Neural cell (in vitro differentiated cells): Measurements from ENCODE around the gene PROSER1. TPM values are rescaled to one million over a fixed set of nuclear protein-coding genes. Genes with fewer than 3 reads are reported as not detected.
A peak's percentile ranks its signal among the peaks of the same experiment; 100 is the strongest.

ENCODE experiments used
- H2AFZ ChIP-seq: fragments of 200-600, 300-800 bp; sonication (generic), shearing (Covaris generic); 2 replicates; pipeline ENCODE4 v1.6.0; 2014; ENCODE audit warnings: low read depth, mild to moderate bottlenecking, antibody characterized with exemption, low read length, moderate library complexity
- H3F3A ChIP-seq: fragments of 200-600 bp; shearing (Covaris generic); 2 replicates; pipeline ENCODE4 v1.6.1; 2016; ENCODE audit warnings: mild to moderate bottlenecking, moderate library complexity, mixed read lengths, antibody characterized with exemption, low read length; ENCODE audit not compliant: insufficient read depth, poor library complexity, severe bottlenecking
- H3K27ac ChIP-seq: fragments of 200-600, 300-800 bp; sonication (generic), shearing (Covaris generic); 2 replicates; pipeline ENCODE4 v1.5.1; 2014; ENCODE audit warnings: mild to moderate bottlenecking, low read length, moderate library complexity
- H3K27me3 ChIP-seq: fragments of 300-800, 200-600 bp; sonication (generic), shearing (Covaris generic); 2 replicates; pipeline ENCODE4 v1.6.0; 2014; ENCODE audit warnings: mild to moderate bottlenecking, low read depth, low read length, moderate library complexity; ENCODE audit not compliant: insufficient read depth
- H3K36me3 ChIP-seq: fragments of 300-800, 200-600 bp; sonication (generic), shearing (Covaris generic); 2 replicates; pipeline ENCODE4 v1.5.1; 2014; ENCODE audit warnings: mild to moderate bottlenecking, antibody characterized with exemption, low read length, moderate library complexity; ENCODE audit not compliant: insufficient read depth
- H3K4me2 ChIP-seq: fragments of 300-800, 200-600 bp; sonication (generic), shearing (Covaris generic); 2 replicates; pipeline ENCODE4 v1.6.0; 2014; ENCODE audit warnings: mild to moderate bottlenecking, low read length
- H3K4me3 ChIP-seq: fragments of 300-800, 200-600 bp; sonication (generic), shearing (Covaris generic); 2 replicates; pipeline ENCODE4 v1.5.1; 2014; ENCODE audit warnings: mild to moderate bottlenecking, low read length, moderate library complexity
- H3K79me2 ChIP-seq: fragments of 200-600 bp; shearing (Covaris generic); replicated peaks from 2 replicates; pipeline ENCODE4 v1.6.0; 2014; ENCODE audit warnings: mild to moderate bottlenecking, low read length, moderate library complexity; ENCODE audit not compliant: insufficient read depth
- H3K9ac ChIP-seq: fragments of 300-800, 200-600 bp; sonication (generic), shearing (Covaris generic); 2 replicates; pipeline ENCODE4 v1.6.1; 2016; ENCODE audit warnings: mild to moderate bottlenecking, low read length, mixed read lengths
- H3K9me2 ChIP-seq: fragments of 200-600 bp; shearing (Covaris generic); 2 replicates; pipeline ENCODE4 v1.6.1; 2016; ENCODE audit warnings: mild to moderate bottlenecking, low read length, mixed read lengths; ENCODE audit not compliant: insufficient read depth
- H3K9me3 ChIP-seq: fragments of 200-600, 300-800 bp; sonication (generic), shearing (Covaris generic); 2 replicates; pipeline ENCODE4 v1.6.1; 2016; ENCODE audit warnings: mild to moderate bottlenecking, mixed run types, low read length, moderate library complexity, mixed read lengths
- H4K20me1 ChIP-seq: fragments of 200-600 bp; shearing (Covaris generic); 2 replicates; pipeline ENCODE4 v1.6.1; 2016; ENCODE audit warnings: mild to moderate bottlenecking, mixed run types; ENCODE audit not compliant: insufficient read depth
- CTCF ChIP-seq: fragments of 450-650 bp; IDR thresholded peaks from 2 replicates; pipeline ENCODE4 v1.5.1; 2014; ENCODE audit warnings: antibody characterized with exemption, mild to moderate bottlenecking, moderate library complexity; ENCODE audit not compliant: poor library complexity, severe bottlenecking
- EP300 ChIP-seq: fragments of 450-650 bp; conservative IDR thresholded peaks from 2 replicates; pipeline ENCODE4 v1.6.1; 2014; ENCODE audit warnings: antibody characterized with exemption, mild to moderate bottlenecking, moderate library complexity; ENCODE audit not compliant: poor library complexity, severe bottlenecking
- EZH2 ChIP-seq: fragments of 200-600, 300-800 bp; shearing (Covaris generic), sonication (generic); IDR thresholded peaks from 2 replicates; pipeline ENCODE4 v1.6.1; 2014; ENCODE audit warnings: antibody characterized with exemption, low read length, borderline replicate concordance, mild to moderate bottlenecking; ENCODE audit not compliant: insufficient read depth, poor library complexity, severe bottlenecking
- MXI1 ChIP-seq: fragments of 450-650 bp; conservative IDR thresholded peaks from 2 replicates; pipeline ENCODE4 v1.6.1; 2014; ENCODE audit warnings: antibody characterized with exemption, mild to moderate bottlenecking; ENCODE audit not compliant: poor library complexity, severe bottlenecking
- POLR2AphosphoS5 ChIP-seq: IDR thresholded peaks from 2 replicates; pipeline ENCODE4 v1.6.1; 2012
- RAD21 ChIP-seq: fragments of 450-650 bp; conservative IDR thresholded peaks from 2 replicates; pipeline ENCODE4 v1.6.1; 2014; ENCODE audit warnings: antibody characterized with exemption, mild to moderate bottlenecking, moderate library complexity
- REST ChIP-seq: IDR thresholded peaks from 2 replicates; pipeline ENCODE4 v1.6.1; 2012; ENCODE audit warnings: borderline replicate concordance
- SMC3 ChIP-seq: fragments of 450-650 bp; conservative IDR thresholded peaks from 2 replicates; pipeline ENCODE4 v1.6.1; 2014; ENCODE audit warnings: antibody characterized with exemption, mild to moderate bottlenecking, moderate library complexity; ENCODE audit not compliant: poor library complexity
- TAF1 ChIP-seq: IDR thresholded peaks from 2 replicates; pipeline ENCODE4 v1.6.1; 2012; ENCODE audit warnings: low read depth
- polyA plus RNA-seq: library from polyadenylated mRNA; depleted of rRNA; stranded (reverse); fragments of >200 nt; gene quantifications from 2 replicates; pipeline ENCODE4 v1.2.3, GENCODE V29; 2014

Gene PROSER1
- polyA plus RNA-seq, 1 donor from 2014 or later: 28.2 TPM

GRCh38 chr13:39044536-39044935, 6.6 kb upstream of the PROSER1 start:
- H3K9me2 ChIP-seq: no peaks in the 10 kb centered on the region
- no peak overlapping the region for H3K9ac ChIP-seq
- no peaks in the 10 kb centered on the region for H3K79me2 ChIP-seq
- no peaks in the 10 kb centered on the region for H3K27me3 ChIP-seq
- H3F3A ChIP-seq: no peaks in the 10 kb centered on the region
- H4K20me1 ChIP-seq: no peaks in the 10 kb centered on the region
- no peak overlapping the region for H3K4me2 ChIP-seq
- H2AFZ ChIP-seq: no peak overlapping the region
- TF ChIP-seq POLR2AphosphoS5: no peak
- no peak for TF ChIP-seq SMC3
- TF ChIP-seq RAD21: no peak
- TF ChIP-seq CTCF: no peak
- TF ChIP-seq EP300: no peak
- no peak for TF ChIP-seq MXI1
- TF ChIP-seq TAF1: no peak
- H3K27ac ChIP-seq: no peak overlapping the region
- H3K4me3 ChIP-seq: no peak overlapping the region
- H3K36me3 ChIP-seq: no peaks in the 10 kb centered on the region
- no peaks in the 10 kb centered on the region for H3K9me3 ChIP-seq

GRCh38 chr13:39040206-39040605, 2.3 kb upstream of the PROSER1 start:
- Histone ChIP-seq H3K79me2 (peaks cover 32% of the 10 kb centered on the region), H3K9me3 (no peaks in the 10 kb centered on the region), H3K4me2 (peak overlapping the region; percentile 8), H3K9ac (no peak overlapping the region), H3K4me3 (peak overlapping the region; percentile 73), H3K36me3 (no peaks in the 10 kb centered on the region), H3K27me3 (no peaks in the 10 kb centered on the region), H3F3A (no peaks in the 10 kb centered on the region), H3K27ac (no peak overlapping the region), H3K9me2 (no peaks in the 10 kb centered on the region), H2AFZ (no peak overlapping the region), H4K20me1 (no peaks in the 10 kb centered on the region)
- no peak for TF ChIP-seq TAF1
- no peak for TF ChIP-seq MXI1
- no peak for TF ChIP-seq RAD21

GRCh38 chr13:39039041-39039440, 1.2 kb upstream of the PROSER1 start:
- Histone ChIP-seq H3K4me2 (peak overlapping the region; percentile 70), H3K9me3 (no peaks in the 10 kb centered on the region), H3K9ac (peak overlapping the region; percentile 81), H3K27ac (no peak overlapping the region), H3F3A (no peaks in the 10 kb centered on the region), H3K36me3 (no peaks in the 10 kb centered on the region), H3K4me3 (peak overlapping the region; percentile 73), H3K79me2 (peaks cover 44% of the 10 kb centered on the region), H4K20me1 (no peaks in the 10 kb centered on the region), H2AFZ (no peak overlapping the region), H3K27me3 (no peaks in the 10 kb centered on the region), H3K9me2 (no peaks in the 10 kb centered on the region)
- TF ChIP-seq EP300: no peak

- Histone ChIP-seq H3K9ac (peak overlapping the region; percentile 81), H4K20me1 (no peaks in the 10 kb centered on the region)
Measured at GRCh38 chr13:39038569-39039030, 711 bp upstream of the PROSER1 start.

More at GRCh38 chr13:39038569-39039030, 711 bp upstream of the PROSER1 start:
- Histone ChIP-seq H3K79me2 (peaks cover 48% of the 10 kb centered on the region), H3K9me2 (no peaks in the 10 kb centered on the region), H3K27ac (peak overlapping the region; percentile 87), H3K4me3 (peak overlapping the region; percentile 73), H3K36me3 (no peaks in the 10 kb centered on the region), H3K27me3 (no peaks in the 10 kb centered on the region), H3F3A (no peaks in the 10 kb centered on the region), H3K9me3 (no peaks in the 10 kb centered on the region), H3K4me2 (peak overlapping the region; percentile 70), H2AFZ (peak overlapping the region; percentile 96)
- no peak for TF ChIP-seq POLR2AphosphoS5
- TF ChIP-seq EP300: no peak
- TF ChIP-seq MXI1: no peak
- TF ChIP-seq CTCF: no peak
- no peak for TF ChIP-seq EZH2
- no peak for TF ChIP-seq TAF1
- TF ChIP-seq REST: no peak
- TF ChIP-seq SMC3: no peak
- TF ChIP-seq RAD21: no peak
